Loucy (cell line): ENCODE results near the gene CRABP2.

ENCODE experiments used
- H2AFZ ChIP-seq: fragments of 200-600 bp; sonication (generic); 2 replicates; pipeline ENCODE4 v1.6.0; 2016; ENCODE audit warnings: antibody characterized with exemption, mild to moderate bottlenecking, low read length, moderate library complexity
- H3F3A ChIP-seq: fragments of 200-600 bp; 2 replicates; pipeline ENCODE4 v1.6.0; 2016; ENCODE audit warnings: antibody characterized with exemption, low read depth, mild to moderate bottlenecking
- H3K27me3 ChIP-seq: fragments of 200-600 bp; sonication (generic); 2 replicates; pipeline ENCODE4 v1.6.1; 2014; ENCODE audit warnings: low read length, mild to moderate bottlenecking; ENCODE audit not compliant: insufficient read depth, poor library complexity, severe bottlenecking
- H3K36me3 ChIP-seq: fragments of 200-600 bp; sonication (generic); 2 replicates; pipeline ENCODE4 v1.6.1; 2016; ENCODE audit warnings: low read length; ENCODE audit not compliant: insufficient read depth
- H3K4me1 ChIP-seq: fragments of 200-600 bp; sonication (generic); 2 replicates; pipeline ENCODE4 v1.5.1; 2014; ENCODE audit warnings: low read length, mild to moderate bottlenecking; ENCODE audit not compliant: insufficient read depth, poor library complexity, severe bottlenecking
- H3K4me2 ChIP-seq: fragments of 200-600 bp; sonication (generic); 2 replicates; pipeline ENCODE4 v1.6.0; 2014; ENCODE audit warnings: antibody characterized with exemption, low read length, low read depth, mild to moderate bottlenecking; ENCODE audit not compliant: poor library complexity, severe bottlenecking
- H3K4me3 ChIP-seq: fragments of 200-600 bp; sonication (generic); 2 replicates; pipeline ENCODE4 v1.5.1; 2014; ENCODE audit warnings: low read length, mild to moderate bottlenecking, mixed read lengths; ENCODE audit not compliant: poor library complexity, severe bottlenecking
- H3K79me2 ChIP-seq: fragments of 200-600 bp; sonication (generic); 2 replicates; pipeline ENCODE4 v1.6.1; 2014; ENCODE audit warnings: low read length; ENCODE audit not compliant: insufficient read depth
- H3K9ac ChIP-seq: fragments of 200-600 bp; sonication (generic); 2 replicates; pipeline ENCODE4 v1.6.0; 2014; ENCODE audit warnings: mild to moderate bottlenecking, low read depth, low read length, moderate library complexity; ENCODE audit not compliant: poor library complexity, severe bottlenecking
- H3K9me2 ChIP-seq: fragments of 200-600 bp; sonication (generic); replicated peaks from 2 replicates; pipeline ENCODE4 v1.6.1; 2016; ENCODE audit warnings: low read depth, low read length, mixed read lengths
- H3K9me3 ChIP-seq: fragments of 200-600 bp; sonication (generic); 2 replicates; pipeline ENCODE4 v1.6.1; 2014; ENCODE audit warnings: mild to moderate bottlenecking, antibody characterized with exemption, low read length, low read depth; ENCODE audit not compliant: insufficient read depth
- H4K20me1 ChIP-seq: fragments of 200-600 bp; sonication (generic); 2 replicates; pipeline ENCODE4 v1.6.0; 2014; ENCODE audit warnings: antibody characterized with exemption, low read length, mild to moderate bottlenecking; ENCODE audit not compliant: insufficient read depth, poor library complexity, severe bottlenecking
- CTCF ChIP-seq: fragments of 200-600 bp; sonication (generic); conservative IDR thresholded peaks from 2 replicates; pipeline ENCODE4 v1.5.1; 2014; ENCODE audit warnings: mild to moderate bottlenecking, antibody characterized with exemption, low read length
- EZH2phosphoT487 ChIP-seq: fragments of 200-600 bp; IDR thresholded peaks from 2 replicates; pipeline ENCODE4 v1.6.1; 2018; ENCODE audit warnings: antibody characterized with exemption, mild to moderate bottlenecking, moderate library complexity, borderline replicate concordance

Gene CRABP2

GRCh38 chr1:156660752-156661112, 44.7 kb downstream of the CRABP2 start:
- peak overlapping the region; percentile 93 for H3K9ac ChIP-seq
- H3K9me3 ChIP-seq = no peaks in the 10 kb centered on the region
- TF ChIP-seq EZH2phosphoT487 (no peak), CTCF (no peak)
- H3K36me3 ChIP-seq = no peaks in the 10 kb centered on the region
- no peaks in the 10 kb centered on the region for H3K27me3 ChIP-seq
- H3K79me2 ChIP-seq = peaks cover 18% of the 10 kb centered on the region; the same call in 1 of the 2 replicates
- H2AFZ ChIP-seq = peak overlapping the region; percentile 9; the same call in 1 of the 2 replicates
- H3K9me2 ChIP-seq = no peaks in the 10 kb centered on the region
- H3K4me3 ChIP-seq = peak overlapping the region; percentile 96
- H4K20me1 ChIP-seq = no peaks in the 10 kb centered on the region
- H3K4me1 ChIP-seq = peaks cover 43% of the 10 kb centered on the region
- peak overlapping the region; percentile 99 for H3K4me2 ChIP-seq
- H3F3A ChIP-seq = peaks cover 2% of the 10 kb centered on the region; the same call in 1 of the 2 replicates

- no peaks in the 10 kb centered on the region for H3K9me2 ChIP-seq
- peaks cover 43% of the 10 kb centered on the region for H3K4me1 ChIP-seq
- peaks cover 18% of the 10 kb centered on the region; the same call in 1 of the 2 replicates for H3K79me2 ChIP-seq
- H3K9ac ChIP-seq = peak overlapping the region; percentile 93
- H3K36me3 ChIP-seq = no peaks in the 10 kb centered on the region
- no peak overlapping the region for H2AFZ ChIP-seq
- H3K4me3 ChIP-seq = peak overlapping the region; percentile 96
- TF ChIP-seq CTCF = peak; percentile 99
- TF ChIP-seq EZH2phosphoT487 = no peak
- no peaks in the 10 kb centered on the region for H4K20me1 ChIP-seq
- H3F3A ChIP-seq = peaks cover 2% of the 10 kb centered on the region; the same call in 1 of the 2 replicates
- no peaks in the 10 kb centered on the region for H3K27me3 ChIP-seq
- peak overlapping the region; percentile 99 for H3K4me2 ChIP-seq
- no peaks in the 10 kb centered on the region for H3K9me3 ChIP-seq
These were observed 45.2 kb downstream of the CRABP2 start for GRCh38 chr1:156659988-156660751.

DNA sequence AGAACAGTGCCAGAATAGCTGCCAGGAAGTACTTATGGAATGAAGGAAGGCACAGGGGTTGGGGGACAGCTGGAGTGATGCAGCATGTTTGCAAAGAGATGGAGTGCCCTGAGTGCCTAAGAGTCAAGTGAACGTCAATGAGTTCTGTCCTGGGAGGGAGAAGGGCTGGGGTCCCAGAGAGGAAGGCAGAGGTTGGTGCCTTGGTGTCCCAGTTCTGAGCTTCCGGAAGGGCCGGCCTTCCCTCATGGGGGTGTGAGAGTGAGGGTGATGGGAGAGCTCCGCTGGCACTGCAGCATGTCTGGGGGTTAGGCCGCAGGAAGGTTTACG, 45.8 kb downstream of the CRABP2 start:
- Histone ChIP-seq H3K4me3 (peak overlapping the region; percentile 96), H3K4me2 (peak overlapping the region; percentile 99), H2AFZ (no peak overlapping the region), H3K4me1 (peaks cover 41% of the 10 kb centered on the region), H3K9ac (peak overlapping the region; percentile 93), H3K9me3 (no peaks in the 10 kb centered on the region), H4K20me1 (no peaks in the 10 kb centered on the region), H3K36me3 (no peaks in the 10 kb centered on the region), H3K27me3 (no peaks in the 10 kb centered on the region), H3F3A (peaks cover 2% of the 10 kb centered on the region; the same call in 1 of the 2 replicates), H3K79me2 (peaks cover 18% of the 10 kb centered on the region; the same call in 1 of the 2 replicates), H3K9me2 (no peaks in the 10 kb centered on the region)
- TF ChIP-seq CTCF (no peak), EZH2phosphoT487 (no peak)
